Neural progenitor cell (in vitro differentiated cells): ENCODE results near the gene SLC27A4. TPM values are rescaled to one million over a fixed set of nuclear protein-coding genes. Genes with fewer than 3 reads are reported as not detected.

Experiments
- DNase-seq: peaks from one replicate; pipeline ENCODE4 v3.0.0-alpha.2; 2016; ENCODE audit warnings: low spot score
- H2AFZ ChIP-seq: fragments of 200-600 bp; sonication (generic); replicated peaks from 2 replicates; pipeline ENCODE4 v1.6.1; 2016; ENCODE audit warnings: antibody characterized with exemption
- H3F3A ChIP-seq: fragments of 200-600 bp; sonication (generic); 2 replicates; pipeline ENCODE4 v1.6.1; 2016; ENCODE audit warnings: antibody characterized with exemption, low read depth
- H3K27ac ChIP-seq: fragments of 200-600 bp; sonication (generic); 2 replicates; pipeline ENCODE4 v1.5.1; 2016; ENCODE audit warnings: mild to moderate bottlenecking
- H3K27me3 ChIP-seq: fragments of 200-600 bp; sonication (generic); 2 replicates; pipeline ENCODE4 v1.6.1; 2016; ENCODE audit warnings: mild to moderate bottlenecking, moderate library complexity
- H3K36me3 ChIP-seq: fragments of 200-600 bp; sonication (generic); 2 replicates; pipeline ENCODE4 v1.5.1; 2016
- H3K4me1 ChIP-seq: fragments of 200-600 bp; sonication (generic); 2 replicates; pipeline ENCODE4 v1.6.1; 2016; ENCODE audit warnings: mixed run types
- H3K4me2 ChIP-seq: fragments of 200-600 bp; sonication (generic); 2 replicates; pipeline ENCODE4 v1.6.1; 2016
- H3K4me3 ChIP-seq: fragments of 200-600 bp; sonication (generic); 2 replicates; pipeline ENCODE4 v1.5.1; 2016
- H3K79me2 ChIP-seq: fragments of 200-600 bp; sonication (generic); 2 replicates; pipeline ENCODE4 v1.6.1; 2016; ENCODE audit warnings: low read depth
- H3K9ac ChIP-seq: fragments of 200-600 bp; sonication (generic); 2 replicates; pipeline ENCODE4 v1.6.1; 2016
- H3K9me3 ChIP-seq: fragments of 200-600 bp; sonication (generic); 2 replicates; pipeline ENCODE4 v1.5.1; 2016; ENCODE audit warnings: low read depth
- H4K20me1 ChIP-seq: fragments of 200-600 bp; sonication (generic); 2 replicates; pipeline ENCODE4 v1.6.1; 2016; ENCODE audit warnings: low read depth
- H3K27ac Mint-ChIP-seq: 3 replicates; pipeline ENCODE4 v1.8.0; 2021; ENCODE audit warnings: mixed read lengths
- H3K27me3 Mint-ChIP-seq: 2 replicates; pipeline ENCODE4 v1.8.0; 2022; ENCODE audit warnings: low read depth, mild to moderate bottlenecking, inconsistent platforms, moderate library complexity, mixed read lengths; ENCODE audit not compliant: insufficient read depth
- H3K36me3 Mint-ChIP-seq: 3 replicates; pipeline ENCODE4 v1.8.0; 2021; ENCODE audit warnings: mixed read lengths
- H3K4me1 Mint-ChIP-seq: 3 replicates; pipeline ENCODE4 v1.8.0; 2021; ENCODE audit warnings: mixed read lengths
- H3K4me3 Mint-ChIP-seq: 3 replicates; pipeline ENCODE4 v1.8.0; 2021; ENCODE audit warnings: mild to moderate bottlenecking, moderate library complexity, mixed read lengths
- H3K9me3 Mint-ChIP-seq: 3 replicates; pipeline ENCODE4 v1.8.0; 2020; ENCODE audit warnings: mixed read lengths
- EZH2 ChIP-seq: fragments of 200-600 bp; sonication (generic); IDR thresholded peaks from 2 replicates; pipeline ENCODE4 v1.6.1; 2017; ENCODE audit warnings: antibody characterized with exemption, mild to moderate bottlenecking, moderate library complexity
- EZH2phosphoT487 ChIP-seq: fragments of 200-600 bp; sonication (generic); IDR thresholded peaks from 2 replicates; pipeline ENCODE4 v1.6.1; 2017; ENCODE audit warnings: antibody characterized with exemption
- total RNA-seq: library from RNA; depleted of rRNA; stranded (reverse); fragments of >200 nt; gene quantifications from 2 replicates; pipeline ENCODE4 v1.2.3, GENCODE V29; 2015; ENCODE audit warnings: low replicate concordance
- TF ChIP-seq, protein P1 (sequence below): fragments of 200-600 bp; sonication (generic); IDR thresholded peaks from 2 replicates; pipeline ENCODE4 v1.5.1; 2017; ENCODE audit warnings: antibody characterized with exemption, mild to moderate bottlenecking

SLC27A4 gene
- total RNA-seq, 1 donor from 2014 or later = 4.4 TPM

GRCh38 chr9:128406848-128407391 is 66.6 kb downstream of the SLC27A4 start:
- H3K4me1 Mint-ChIP-seq = peaks cover 65% of the 10 kb centered on the region
- no peaks in the 10 kb centered on the region for H3K36me3 ChIP-seq
- no peak overlapping the region for H3K4me3 ChIP-seq
- peaks cover 100% of the 10 kb centered on the region for H3K27me3 ChIP-seq
- no peaks in the 10 kb centered on the region for H3K9me3 Mint-ChIP-seq
- peaks cover 74% of the 10 kb centered on the region for H4K20me1 ChIP-seq
- no peaks in the 10 kb centered on the region for H3K9me3 ChIP-seq
- H3K27ac Mint-ChIP-seq = peak overlapping the region; percentile 98
- H3K4me3 Mint-ChIP-seq = peak overlapping the region; percentile 61
- H3K4me2 ChIP-seq = no peak overlapping the region
- peaks cover 24% of the 10 kb centered on the region for H3K27me3 Mint-ChIP-seq
- peak; percentile 36 for DNase-seq
- H3K4me1 ChIP-seq = peaks cover 13% of the 10 kb centered on the region
- no peak for TF ChIP-seq EZH2phosphoT487
- TF ChIP-seq, protein P1, sequence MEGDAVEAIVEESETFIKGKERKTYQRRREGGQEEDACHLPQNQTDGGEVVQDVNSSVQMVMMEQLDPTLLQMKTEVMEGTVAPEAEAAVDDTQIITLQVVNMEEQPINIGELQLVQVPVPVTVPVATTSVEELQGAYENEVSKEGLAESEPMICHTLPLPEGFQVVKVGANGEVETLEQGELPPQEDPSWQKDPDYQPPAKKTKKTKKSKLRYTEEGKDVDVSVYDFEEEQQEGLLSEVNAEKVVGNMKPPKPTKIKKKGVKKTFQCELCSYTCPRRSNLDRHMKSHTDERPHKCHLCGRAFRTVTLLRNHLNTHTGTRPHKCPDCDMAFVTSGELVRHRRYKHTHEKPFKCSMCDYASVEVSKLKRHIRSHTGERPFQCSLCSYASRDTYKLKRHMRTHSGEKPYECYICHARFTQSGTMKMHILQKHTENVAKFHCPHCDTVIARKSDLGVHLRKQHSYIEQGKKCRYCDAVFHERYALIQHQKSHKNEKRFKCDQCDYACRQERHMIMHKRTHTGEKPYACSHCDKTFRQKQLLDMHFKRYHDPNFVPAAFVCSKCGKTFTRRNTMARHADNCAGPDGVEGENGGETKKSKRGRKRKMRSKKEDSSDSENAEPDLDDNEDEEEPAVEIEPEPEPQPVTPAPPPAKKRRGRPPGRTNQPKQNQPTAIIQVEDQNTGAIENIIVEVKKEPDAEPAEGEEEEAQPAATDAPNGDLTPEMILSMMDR = no peak
- TF ChIP-seq EZH2 = no peak
- no peak overlapping the region for H2AFZ ChIP-seq
- H3K36me3 Mint-ChIP-seq = no peaks in the 10 kb centered on the region
- no peak overlapping the region for H3K27ac ChIP-seq
- H3K9ac ChIP-seq = no peak overlapping the region
- H3K79me2 ChIP-seq = no peaks in the 10 kb centered on the region
- peaks cover 30% of the 10 kb centered on the region for H3F3A ChIP-seq

- DNase-seq = peak; percentile 72
- Mint-ChIP-seq H3K4me3 (peak overlapping the region; percentile 78), H3K27ac (peak overlapping the region; percentile 100)
Measured at GRCh38 chr9:128408963-128409431, 68.7 kb downstream of the SLC27A4 start.

GRCh38 chr9:128409450-128409849 is 69.1 kb downstream of the SLC27A4 start:
- no peak for DNase-seq
- Histone ChIP-seq H3K79me2 (no peaks in the 10 kb centered on the region), H3K27ac (no peak overlapping the region), H3K4me1 (peaks cover 13% of the 10 kb centered on the region), H2AFZ (no peak overlapping the region), H3K4me2 (peak overlapping the region; percentile 39), H3K4me3 (no peak overlapping the region), H3K9me3 (no peaks in the 10 kb centered on the region), H3K27me3 (peaks cover 100% of the 10 kb centered on the region), H3F3A (peaks cover 30% of the 10 kb centered on the region), H3K9ac (no peak overlapping the region), H3K36me3 (no peaks in the 10 kb centered on the region), H4K20me1 (peaks cover 74% of the 10 kb centered on the region)
- Mint-ChIP-seq H3K27ac (peak overlapping the region; percentile 94), H3K27me3 (peaks cover 20% of the 10 kb centered on the region), H3K4me1 (peaks cover 63% of the 10 kb centered on the region), H3K36me3 (no peaks in the 10 kb centered on the region), H3K4me3 (peak overlapping the region; percentile 15), H3K9me3 (peaks cover 2% of the 10 kb centered on the region)
- peak; percentile 65 for TF ChIP-seq EZH2phosphoT487
- peak; percentile 69 for TF ChIP-seq EZH2
- TF ChIP-seq, protein P1 = no peak

More at GRCh38 chr9:128408963-128409431, 68.7 kb downstream of the SLC27A4 start:
- TF ChIP-seq EZH2 = peak; percentile 87
- TF ChIP-seq, protein P1 = no peak
- Histone ChIP-seq H3K79me2 (no peaks in the 10 kb centered on the region), H3K4me1 (peaks cover 13% of the 10 kb centered on the region), H3K27ac (no peak overlapping the region), H2AFZ (no peak overlapping the region), H3K9me3 (no peaks in the 10 kb centered on the region), H3K9ac (no peak overlapping the region), H3K36me3 (no peaks in the 10 kb centered on the region), H3K27me3 (peaks cover 100% of the 10 kb centered on the region), H3K4me2 (peak overlapping the region; percentile 39), H3K4me3 (no peak overlapping the region), H4K20me1 (peaks cover 76% of the 10 kb centered on the region), H3F3A (peaks cover 30% of the 10 kb centered on the region)
- H3K27me3 Mint-ChIP-seq = peaks cover 19% of the 10 kb centered on the region
- no peaks in the 10 kb centered on the region for H3K36me3 Mint-ChIP-seq
- peaks cover 66% of the 10 kb centered on the region for H3K4me1 Mint-ChIP-seq
- peaks cover 2% of the 10 kb centered on the region for H3K9me3 Mint-ChIP-seq
